Testis (tissue), 2 donors: ENCODE data around the gene GPC4.

Experiments used
- POLR2A ChIP-seq: fragments of 450-650 bp; IDR thresholded peaks from one replicate; pipeline ENCODE4 v1.6.1; 2017; ENCODE audit warnings: antibody characterized with exemption, mild to moderate bottlenecking, moderate library complexity
- TF ChIP-seq, protein P1 (sequence below), 3 experiments: fragments of 450-650 bp in 2 of 3; fragments of 200-600 bp in 1 of 3; sonication (generic) in 1 of 3; IDR thresholded peaks; one replicate each; pipeline ENCODE4 v1.5.1; 2016 to 2019; ENCODE audit warnings: antibody characterized with exemption in 3 of 3, mild to moderate bottlenecking in 2 of 3, moderate library complexity in 1 of 3

GRCh38 chrX:133337250-133337649 is 78.0 kb downstream of the GPC4 start:
- TF ChIP-seq, protein P1, sequence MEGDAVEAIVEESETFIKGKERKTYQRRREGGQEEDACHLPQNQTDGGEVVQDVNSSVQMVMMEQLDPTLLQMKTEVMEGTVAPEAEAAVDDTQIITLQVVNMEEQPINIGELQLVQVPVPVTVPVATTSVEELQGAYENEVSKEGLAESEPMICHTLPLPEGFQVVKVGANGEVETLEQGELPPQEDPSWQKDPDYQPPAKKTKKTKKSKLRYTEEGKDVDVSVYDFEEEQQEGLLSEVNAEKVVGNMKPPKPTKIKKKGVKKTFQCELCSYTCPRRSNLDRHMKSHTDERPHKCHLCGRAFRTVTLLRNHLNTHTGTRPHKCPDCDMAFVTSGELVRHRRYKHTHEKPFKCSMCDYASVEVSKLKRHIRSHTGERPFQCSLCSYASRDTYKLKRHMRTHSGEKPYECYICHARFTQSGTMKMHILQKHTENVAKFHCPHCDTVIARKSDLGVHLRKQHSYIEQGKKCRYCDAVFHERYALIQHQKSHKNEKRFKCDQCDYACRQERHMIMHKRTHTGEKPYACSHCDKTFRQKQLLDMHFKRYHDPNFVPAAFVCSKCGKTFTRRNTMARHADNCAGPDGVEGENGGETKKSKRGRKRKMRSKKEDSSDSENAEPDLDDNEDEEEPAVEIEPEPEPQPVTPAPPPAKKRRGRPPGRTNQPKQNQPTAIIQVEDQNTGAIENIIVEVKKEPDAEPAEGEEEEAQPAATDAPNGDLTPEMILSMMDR (IDR thresholded peaks at IDR 0.05) = no peak
- TF ChIP-seq POLR2A = no peak
